ENCODE data around the gene B4GALT4.

Gene B4GALT4

GRCh38 chr3:119195911-119196310 lies 44.8 kb downstream of the B4GALT4 start:
- H3K4me3 ChIP-seq (ENCODE audit: low read depth, low read length): no peak overlapping the region
- TF ChIP-seq CTCF (IDR thresholded peaks at IDR 0.05; ENCODE audit: borderline replicate concordance, insufficient read depth, low read depth, low read length): no peak

GRCh38 chr3:119195151-119195476 lies 45.6 kb downstream of the B4GALT4 start:
- H3K4me3 ChIP-seq (ENCODE audit: low read depth, low read length): no peak overlapping the region
- no peak for TF ChIP-seq CTCF (IDR thresholded peaks at IDR 0.05; ENCODE audit: borderline replicate concordance, insufficient read depth, low read depth, low read length)

GRCh38 chr3:119194237-119195150 lies 46.2 kb downstream of the B4GALT4 start:
- no peak for TF ChIP-seq CTCF (IDR thresholded peaks at IDR 0.05; ENCODE audit: borderline replicate concordance, insufficient read depth, low read depth, low read length)
- H3K4me3 ChIP-seq (ENCODE audit: low read depth, low read length): no peak overlapping the region

GRCh38 chr3:119191800-119192199 lies 48.9 kb downstream of the B4GALT4 start:
- no peak overlapping the region for H3K4me3 ChIP-seq (ENCODE audit: low read depth, low read length)
- no peak for TF ChIP-seq CTCF (IDR thresholded peaks at IDR 0.05; ENCODE audit: borderline replicate concordance, insufficient read depth, low read depth, low read length)

GRCh38 chr3:119187266-119187665 lies 53.4 kb downstream of the B4GALT4 start:
- no peak for TF ChIP-seq CTCF (IDR thresholded peaks at IDR 0.05; ENCODE audit: borderline replicate concordance, insufficient read depth, low read depth, low read length)
- no peak overlapping the region for H3K4me3 ChIP-seq (ENCODE audit: low read depth, low read length)

GRCh38 chr3:119184796-119185570 lies 55.7 kb downstream of the B4GALT4 start:
- no peak for TF ChIP-seq CTCF (IDR thresholded peaks at IDR 0.05; ENCODE audit: borderline replicate concordance, insufficient read depth, low read depth, low read length)
- no peak overlapping the region for H3K4me3 ChIP-seq (ENCODE audit: low read depth, low read length)

All from GM12875 (cell line).